Measurements from ENCODE around the gene NXPE3.

NXPE3 gene

GRCh38 chr3:101829437-101829830 is 50.4 kb downstream of the NXPE3 start:
- DNase-seq: no peak

DNA sequence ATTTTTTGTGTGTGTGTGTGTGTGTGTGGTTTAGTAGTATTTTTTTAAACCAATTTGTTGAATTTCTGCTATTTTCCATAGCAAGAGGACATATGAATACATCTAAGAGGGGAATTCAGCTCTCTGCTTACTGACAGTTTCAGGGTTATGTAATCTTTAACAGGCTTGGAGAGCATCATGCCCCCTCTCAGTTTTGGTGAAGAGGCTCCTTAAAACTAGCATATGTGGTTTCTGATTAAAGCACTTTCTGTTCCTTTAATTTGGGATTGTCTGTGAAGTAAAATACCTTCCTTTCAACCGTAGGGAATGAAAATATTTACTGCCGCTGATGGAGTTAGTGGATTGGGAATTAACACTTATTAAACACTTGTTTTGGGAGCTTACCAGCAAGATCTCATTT is 50.9 kb downstream of the NXPE3 start:
- DNase-seq: no peak

- no peak for DNase-seq
These were observed 54.5 kb downstream of the NXPE3 start for GRCh38 chr3:101833446-101833974.

DNA sequence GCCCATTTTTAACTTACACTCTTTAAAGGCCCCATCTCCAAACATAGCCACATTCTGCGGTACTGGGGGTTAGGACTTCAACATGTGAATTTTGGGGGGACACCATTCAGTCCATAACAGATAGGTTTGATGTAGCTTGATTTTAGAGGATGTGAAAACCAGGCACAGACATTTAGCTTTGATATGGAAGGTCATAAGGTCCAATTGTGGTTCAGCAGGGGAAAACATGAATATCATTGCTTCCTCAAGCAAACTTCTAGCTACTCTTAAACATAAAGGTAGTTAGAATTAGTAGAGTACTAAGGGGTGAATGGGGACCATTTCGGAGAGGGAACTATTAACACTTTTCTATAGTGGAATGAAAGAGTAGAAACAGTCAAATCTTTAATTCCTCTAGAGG is 56.7 kb downstream of the NXPE3 start:
- no peak for DNase-seq

DNA sequence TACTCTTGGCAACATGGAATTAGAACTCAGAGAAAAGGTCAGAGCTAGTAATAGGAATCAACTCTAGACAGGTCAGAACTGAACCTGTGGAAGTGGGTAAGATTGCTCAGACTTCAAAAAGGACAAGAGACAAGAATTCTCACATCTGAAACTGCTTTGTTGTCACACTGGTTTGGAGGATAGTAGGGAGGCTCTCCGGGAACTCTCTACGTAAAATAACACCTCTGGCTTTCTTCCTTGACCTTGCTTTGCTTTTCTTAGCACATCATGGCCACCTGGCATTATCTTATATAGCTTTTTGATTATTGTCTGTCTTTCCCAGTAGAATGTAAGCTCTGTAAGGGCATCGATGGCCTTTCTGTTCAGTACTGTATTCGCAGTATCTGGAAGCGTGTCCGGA is 57.1 kb downstream of the NXPE3 start:
- DNase-seq: no peak

DNA sequence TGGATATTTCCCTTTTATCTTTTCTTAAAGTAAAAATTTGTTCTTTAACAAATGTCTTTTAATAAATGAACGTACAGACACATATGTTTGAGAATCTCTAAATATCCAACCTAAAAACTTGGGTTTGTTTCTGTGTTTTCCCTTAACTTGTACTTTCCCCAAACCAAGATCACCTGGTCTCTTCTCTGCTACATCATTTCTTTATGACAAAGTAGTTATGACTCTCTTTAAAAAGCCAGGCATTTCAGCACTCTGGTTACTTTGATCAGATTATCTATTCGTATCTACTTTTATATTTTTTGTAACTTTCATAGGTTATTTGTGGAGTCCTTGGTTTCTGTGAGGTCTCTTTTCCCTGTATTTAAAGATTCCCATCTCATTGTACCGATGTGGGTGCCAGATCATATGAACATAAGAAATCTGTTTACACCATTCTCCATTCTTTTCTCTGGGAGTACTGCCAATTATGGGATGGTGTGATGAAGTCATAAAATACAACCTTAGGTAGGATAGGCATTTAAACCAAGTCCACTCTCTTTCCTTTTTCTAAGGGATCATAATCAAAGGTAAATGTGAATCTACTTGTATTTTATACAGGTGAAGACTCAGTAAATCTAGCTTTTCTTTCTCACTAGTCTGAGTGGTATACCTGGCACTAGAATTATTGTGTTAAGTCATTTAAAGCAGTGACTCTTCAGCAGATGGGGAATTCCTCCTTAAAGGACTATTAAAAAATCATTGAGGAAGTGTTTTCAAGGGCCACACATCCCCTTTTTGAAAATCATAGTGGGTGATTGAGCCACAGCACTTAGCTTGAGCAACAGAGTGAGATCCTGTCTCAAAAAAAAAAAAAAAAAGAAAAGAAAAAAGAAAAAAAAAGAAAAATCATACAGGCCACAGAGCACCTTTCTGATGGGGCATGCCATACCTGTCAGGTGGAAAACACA is 57.9 kb downstream of the NXPE3 start:
- DNase-seq: no peak

GRCh38 chr3:101838691-101839090 is 59.7 kb downstream of the NXPE3 start:
- DNase-seq: no peak

- DNase-seq: no peak
These were observed 61.1 kb downstream of the NXPE3 start for GRCh38 chr3:101840066-101840465.

DNA sequence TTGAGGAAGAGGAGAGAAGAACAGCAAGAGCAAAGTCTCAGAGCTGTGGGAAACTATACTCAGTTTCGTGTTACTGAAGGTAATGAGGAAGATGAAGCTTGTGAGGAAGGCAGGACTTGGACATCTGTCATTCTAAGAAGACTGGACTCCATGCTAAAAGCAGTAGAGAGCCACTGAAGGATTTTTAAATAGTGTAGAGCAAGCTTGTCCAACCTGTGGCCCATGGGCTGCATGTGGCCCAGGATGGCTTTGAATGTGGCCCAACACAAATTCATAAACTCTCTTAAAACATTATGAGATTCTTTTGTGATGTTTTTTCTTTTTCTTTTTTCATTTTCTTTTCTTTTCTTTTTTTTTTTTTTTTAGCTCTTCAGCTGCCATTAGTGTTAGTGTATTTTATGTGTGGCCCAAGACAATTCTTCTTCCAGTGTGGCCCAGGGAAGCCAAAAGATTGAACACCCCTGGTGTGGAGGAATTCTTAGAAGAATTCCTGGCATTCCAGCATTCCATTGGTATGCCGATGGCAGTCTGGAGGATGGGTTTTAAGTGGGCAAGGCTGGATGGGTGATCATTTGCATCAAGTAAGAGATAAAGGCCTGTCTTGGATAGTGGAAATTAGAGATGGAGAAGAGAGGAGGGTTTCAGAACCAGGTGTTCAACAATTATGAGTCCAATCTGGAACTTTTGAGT is 63.4 kb downstream of the NXPE3 start:
- no peak for DNase-seq

DNA sequence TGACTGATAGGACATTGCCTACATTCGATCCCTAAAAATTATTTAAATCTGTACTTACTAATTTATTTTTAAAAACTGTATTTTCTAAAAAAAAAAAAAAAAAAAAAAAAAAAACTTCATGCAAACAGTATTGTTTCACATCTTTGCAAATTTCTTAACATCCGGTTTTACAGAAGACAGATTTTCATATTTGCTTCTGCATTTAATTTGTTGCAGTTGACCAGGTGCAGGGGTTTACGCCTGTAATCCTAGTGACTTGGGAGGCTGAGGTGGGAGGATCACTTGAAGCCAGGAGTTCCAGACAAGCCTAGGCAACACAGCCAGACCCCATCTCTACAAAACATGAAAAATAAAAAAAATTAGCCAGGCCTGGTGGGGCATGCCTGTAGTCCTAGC is 63.9 kb downstream of the NXPE3 start:
- no peak for DNase-seq

- DNase-seq: no peak
These were observed 66.4 kb downstream of the NXPE3 start for GRCh38 chr3:101845425-101845824.

GRCh38 chr3:101846709-101847108 is 67.7 kb downstream of the NXPE3 start:
- no peak for DNase-seq

GRCh38 chr3:101847328-101847727 is 68.3 kb downstream of the NXPE3 start:
- DNase-seq: no peak

DNA sequence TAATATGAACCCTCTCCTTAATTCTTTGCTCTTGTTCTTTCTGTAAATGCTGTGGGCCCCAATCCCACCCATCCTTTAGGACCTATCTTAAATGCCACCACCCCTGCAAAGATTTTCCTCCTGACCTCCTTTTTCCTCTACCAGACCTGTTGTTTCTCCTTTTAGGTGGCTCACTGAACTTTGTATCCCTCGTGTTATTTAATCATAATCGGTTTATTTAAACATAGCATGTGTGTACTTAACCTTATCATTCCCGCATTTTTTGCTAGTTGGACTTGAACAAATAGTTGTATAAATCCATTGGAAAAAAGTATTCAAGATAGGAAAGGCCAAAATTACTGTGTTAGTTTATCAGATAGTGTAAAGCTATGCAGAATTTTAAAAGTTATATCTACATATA is 69.3 kb downstream of the NXPE3 start:
- DNase-seq: no peak

DNA sequence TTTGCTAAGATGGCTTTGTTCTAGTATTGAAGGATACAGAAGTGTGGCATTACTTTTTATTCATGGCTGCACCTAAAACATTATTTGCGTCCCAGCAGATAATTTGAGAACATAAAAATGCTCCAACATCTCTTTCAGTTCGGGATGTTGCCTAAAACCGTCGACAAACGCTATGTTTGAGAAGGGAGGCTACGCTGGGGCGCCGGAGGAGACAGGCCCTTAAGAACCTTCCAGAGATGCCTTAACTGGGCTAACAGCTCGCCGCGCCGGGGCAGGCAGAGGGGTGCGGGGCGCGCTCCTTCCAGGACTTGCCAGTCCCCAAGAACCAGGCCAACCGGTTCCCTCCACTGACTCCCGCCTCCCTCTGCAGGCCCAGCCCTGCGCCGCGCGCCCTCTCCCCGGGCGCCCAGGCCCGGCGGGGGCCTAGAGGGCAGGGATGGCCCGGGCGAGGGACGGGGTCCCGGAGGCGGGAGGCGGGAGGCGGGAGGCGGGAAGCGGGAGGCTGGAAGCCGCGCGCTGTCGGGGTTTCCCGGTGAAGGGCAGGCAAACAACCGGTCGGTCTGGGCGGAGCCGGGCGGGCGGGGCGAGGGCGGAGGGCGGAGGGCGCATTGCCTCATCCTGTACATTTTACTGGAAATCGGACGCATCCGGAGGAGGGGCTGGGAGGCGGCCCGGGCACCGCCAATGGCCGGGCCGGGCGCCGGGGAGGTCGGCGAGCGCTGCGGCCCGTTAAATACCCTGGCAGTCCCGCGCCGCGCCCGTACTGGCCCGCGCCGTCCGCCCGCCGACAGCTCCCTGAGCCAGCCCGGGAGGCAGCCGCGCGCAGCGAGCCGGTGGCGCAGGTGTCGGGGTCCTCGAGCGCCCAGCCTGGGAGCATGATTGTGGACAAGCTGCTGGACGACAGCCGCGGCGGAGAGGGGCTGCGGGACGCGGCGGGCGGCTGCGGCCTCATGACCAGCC is 70.0 kb downstream of the NXPE3 start, which contains the start of gene NFKBIZ:
TSS of gene NFKBIZ (plus strand) at position 761 of the 960 bp plus-strand sequence. CDS start at position 876, 115 bp downstream.
- DNase-seq: peak; percentile 90

GRCh38 chr3:101849714-101850245 is 70.8 kb downstream of the NXPE3 start:
- peak; percentile 78 for DNase-seq

- DNase-seq: no peak
These were observed 71.4 kb downstream of the NXPE3 start for GRCh38 chr3:101850246-101851051.

GRCh38 chr3:101851072-101851770 is 72.2 kb downstream of the NXPE3 start:
- DNase-seq: no peak

DNA sequence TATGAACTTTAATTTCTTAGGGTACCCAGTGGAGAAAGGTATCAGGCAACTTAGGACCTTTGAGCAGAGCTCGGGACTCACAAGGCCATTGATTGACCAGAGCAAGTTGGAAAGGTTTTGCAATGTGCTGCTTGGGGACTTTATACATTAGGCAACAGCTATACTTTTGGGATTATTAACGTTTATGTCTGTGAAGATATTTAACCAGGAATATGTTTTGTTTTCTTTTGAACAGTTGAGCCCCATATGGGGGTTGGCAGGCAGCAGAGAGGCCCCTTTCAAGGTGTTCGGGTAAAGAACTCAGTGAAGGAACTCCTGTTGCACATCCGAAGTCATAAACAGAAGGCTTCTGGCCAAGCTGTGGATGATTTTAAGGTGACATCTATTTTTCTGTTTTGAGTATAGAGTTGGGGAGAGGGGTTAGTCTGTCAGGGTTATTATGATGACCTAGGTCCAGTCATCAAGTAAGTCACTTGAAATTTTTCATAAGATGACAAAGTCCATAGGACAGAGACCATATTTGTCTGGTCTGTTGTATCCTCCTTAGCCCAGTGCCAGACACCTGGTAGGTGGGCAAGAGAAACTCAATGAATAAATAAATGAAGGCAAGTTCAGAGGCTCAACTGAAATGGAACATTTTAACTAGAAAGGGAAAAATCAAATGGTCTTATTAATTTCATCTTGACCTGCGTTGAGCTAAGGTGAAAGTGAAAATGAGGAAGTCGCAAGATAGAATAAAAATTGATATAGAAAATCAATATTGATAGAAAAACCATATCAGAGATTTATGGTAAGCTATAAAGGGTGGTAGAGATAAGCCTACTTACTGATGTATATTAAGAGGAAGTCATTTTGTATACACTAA is 73.1 kb downstream of the NXPE3 start:
- no peak for DNase-seq
